Stimulated activated memory B cell treated with anti-CD40 and anti-IgM and Interleukin-4, amounts not matched to agents 10 μg/mL and 1 μg/mL and 100 μg/mL, for 72 hours (primary cell): Measurements from ENCODE around the gene ARL15.

ENCODE experiments used
- ATAC-seq: fragments of 150-1000 bp; cut with Tn5 transposase; 2 replicates; pipeline ENCODE4 v1.10.0; 2021
- H3K27ac Mint-ChIP-seq: one replicate; pipeline ENCODE4 v1.8.0; 2022; ENCODE audit warnings: mild to moderate bottlenecking, mixed read lengths
- H3K27me3 Mint-ChIP-seq: one replicate; pipeline ENCODE4 v1.8.0; 2022; ENCODE audit warnings: mixed read lengths
- H3K36me3 Mint-ChIP-seq: one replicate; pipeline ENCODE4 v1.8.0; 2022; ENCODE audit warnings: mixed read lengths
- H3K4me1 Mint-ChIP-seq: one replicate; pipeline ENCODE4 v1.8.0; 2022; ENCODE audit warnings: mixed read lengths
- H3K4me3 Mint-ChIP-seq: one replicate; pipeline ENCODE4 v1.8.0; 2022; ENCODE audit warnings: mild to moderate bottlenecking, moderate library complexity, mixed read lengths
- H3K9me3 Mint-ChIP-seq: one replicate; pipeline ENCODE4 v1.8.0; 2022; ENCODE audit warnings: mixed read lengths

Gene ARL15

GRCh38 chr5:54278979-54279717, 31.2 kb downstream of the ARL15 start:
- H3K4me3 Mint-ChIP-seq, result no peak overlapping the region
- no peaks in the 10 kb centered on the region for H3K4me1 Mint-ChIP-seq
- peaks cover 40% of the 10 kb centered on the region for H3K36me3 Mint-ChIP-seq
- H3K27ac Mint-ChIP-seq, result no peak overlapping the region
- H3K27me3 Mint-ChIP-seq, result no peaks in the 10 kb centered on the region
- no peak for ATAC-seq
- peaks cover 3% of the 10 kb centered on the region for H3K9me3 Mint-ChIP-seq

DNA sequence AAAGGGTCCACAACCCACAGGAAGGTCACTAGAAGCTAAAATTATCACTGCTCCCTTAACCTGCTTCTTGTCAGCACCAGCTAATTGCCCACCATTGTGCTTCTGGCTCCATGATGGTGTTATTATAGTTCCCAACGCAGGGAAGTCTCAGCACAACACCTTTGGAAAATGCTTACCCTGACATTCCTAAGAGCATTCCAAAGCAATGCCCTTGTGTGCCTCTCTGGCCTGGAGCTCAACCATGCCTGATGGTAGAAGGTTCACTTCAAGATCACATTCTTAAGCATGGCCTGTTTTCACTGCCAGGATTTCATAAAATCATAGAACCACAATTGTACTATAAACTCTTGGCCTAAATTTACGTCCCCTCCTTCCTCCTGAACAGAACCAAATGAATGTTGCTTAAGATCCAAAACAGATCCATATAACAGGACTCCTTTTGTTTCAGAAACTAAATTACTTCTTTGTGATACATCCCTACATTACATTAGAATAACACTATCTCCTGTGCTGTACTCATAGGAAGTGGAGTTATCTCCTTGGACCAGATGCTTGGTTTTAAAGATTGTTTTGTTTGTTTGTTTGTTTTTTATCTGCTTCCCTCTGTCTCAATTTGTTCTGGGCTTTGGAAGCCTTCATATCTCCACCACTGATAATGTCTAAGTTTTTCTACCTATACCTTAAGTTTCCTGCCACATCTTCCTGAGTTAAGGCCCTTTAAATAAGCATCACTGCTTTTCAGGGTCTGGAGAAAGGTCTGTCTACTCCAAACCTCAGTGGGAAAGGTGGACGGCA, 32.1 kb downstream of the ARL15 start:
- H3K4me3 Mint-ChIP-seq, result no peak overlapping the region
- no peak for ATAC-seq
- peaks cover 40% of the 10 kb centered on the region for H3K36me3 Mint-ChIP-seq
- peaks cover 3% of the 10 kb centered on the region for H3K9me3 Mint-ChIP-seq
- H3K27ac Mint-ChIP-seq, result no peak overlapping the region
- H3K27me3 Mint-ChIP-seq, result no peaks in the 10 kb centered on the region
- H3K4me1 Mint-ChIP-seq, result no peaks in the 10 kb centered on the region

GRCh38 chr5:54276048-54276447, 34.3 kb downstream of the ARL15 start:
- H3K36me3 Mint-ChIP-seq, result peaks cover 34% of the 10 kb centered on the region
- H3K27me3 Mint-ChIP-seq, result no peaks in the 10 kb centered on the region
- H3K9me3 Mint-ChIP-seq, result peaks cover 3% of the 10 kb centered on the region
- H3K4me3 Mint-ChIP-seq, result no peak overlapping the region
- no peaks in the 10 kb centered on the region for H3K4me1 Mint-ChIP-seq
- no peak overlapping the region for H3K27ac Mint-ChIP-seq
- no peak for ATAC-seq

GRCh38 chr5:54275361-54275760, 35.0 kb downstream of the ARL15 start:
- peaks cover 27% of the 10 kb centered on the region for H3K36me3 Mint-ChIP-seq
- H3K27ac Mint-ChIP-seq, result no peak overlapping the region
- no peaks in the 10 kb centered on the region for H3K4me1 Mint-ChIP-seq
- no peaks in the 10 kb centered on the region for H3K27me3 Mint-ChIP-seq
- ATAC-seq, result no peak
- H3K4me3 Mint-ChIP-seq, result no peak overlapping the region
- H3K9me3 Mint-ChIP-seq, result peaks cover 3% of the 10 kb centered on the region

DNA sequence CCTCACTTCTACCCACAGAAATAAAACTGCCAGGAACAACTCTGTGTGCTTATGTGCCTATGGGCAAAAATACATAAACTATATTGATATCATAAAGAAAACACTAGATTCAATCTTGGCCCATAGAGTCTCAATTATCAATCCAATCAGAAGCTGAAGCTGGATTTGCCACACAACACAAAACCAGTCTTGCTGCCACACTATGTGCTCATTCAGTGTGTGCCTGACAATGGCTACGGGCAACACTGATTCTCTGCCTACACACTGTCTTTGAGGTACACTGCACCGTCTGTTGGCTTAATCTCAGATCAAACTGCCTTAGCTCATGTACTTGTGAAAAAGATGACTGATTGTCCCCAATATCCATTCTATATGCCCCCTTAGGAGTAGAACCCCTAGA, 35.4 kb downstream of the ARL15 start:
- no peaks in the 10 kb centered on the region for H3K27me3 Mint-ChIP-seq
- no peak overlapping the region for H3K27ac Mint-ChIP-seq
- peaks cover 23% of the 10 kb centered on the region for H3K36me3 Mint-ChIP-seq
- H3K9me3 Mint-ChIP-seq, result peaks cover under 1% of the 10 kb centered on the region
- H3K4me3 Mint-ChIP-seq, result no peak overlapping the region
- H3K4me1 Mint-ChIP-seq, result no peaks in the 10 kb centered on the region
- ATAC-seq, result no peak

DNA sequence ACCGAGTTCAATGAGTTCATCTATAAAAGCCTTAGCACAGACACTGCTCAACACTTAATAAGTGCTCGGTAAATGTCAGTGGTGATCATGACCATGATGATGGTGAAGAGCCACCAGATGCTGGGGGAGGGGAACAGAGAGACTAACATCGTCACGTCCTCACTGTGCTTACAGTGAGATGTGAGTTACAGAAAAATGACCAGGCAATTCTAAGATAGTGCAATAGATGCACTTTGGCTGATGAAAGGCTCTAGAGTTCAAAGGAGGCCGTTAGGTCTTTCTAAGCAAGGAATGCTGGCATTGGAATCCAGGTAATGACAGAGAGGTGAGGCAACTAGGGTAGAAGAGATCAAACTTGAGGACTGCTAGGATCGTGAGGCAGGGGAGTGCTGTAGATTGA, 36.7 kb downstream of the ARL15 start:
- no peaks in the 10 kb centered on the region for H3K4me1 Mint-ChIP-seq
- H3K9me3 Mint-ChIP-seq, result no peaks in the 10 kb centered on the region
- no peak for ATAC-seq
- H3K27ac Mint-ChIP-seq, result no peak overlapping the region
- H3K4me3 Mint-ChIP-seq, result no peak overlapping the region
- no peaks in the 10 kb centered on the region for H3K27me3 Mint-ChIP-seq
- H3K36me3 Mint-ChIP-seq, result peaks cover 11% of the 10 kb centered on the region

- Mint-ChIP-seq H3K4me3 (no peak overlapping the region), H3K9me3 (no peaks in the 10 kb centered on the region)
These were observed 37.6 kb downstream of the ARL15 start for GRCh38 chr5:54272746-54273145.

GRCh38 chr5:54270326-54270725, 40.0 kb downstream of the ARL15 start:
- no peak for ATAC-seq
- H3K36me3 Mint-ChIP-seq, result no peaks in the 10 kb centered on the region
- H3K4me3 Mint-ChIP-seq, result no peak overlapping the region
- no peaks in the 10 kb centered on the region for H3K27me3 Mint-ChIP-seq
- no peaks in the 10 kb centered on the region for H3K4me1 Mint-ChIP-seq
- H3K9me3 Mint-ChIP-seq, result no peaks in the 10 kb centered on the region
- no peak overlapping the region for H3K27ac Mint-ChIP-seq

More at GRCh38 chr5:54272746-54273145, 37.6 kb downstream of the ARL15 start:
- no peak for ATAC-seq
- Mint-ChIP-seq H3K27ac (no peak overlapping the region), H3K27me3 (no peaks in the 10 kb centered on the region), H3K4me1 (no peaks in the 10 kb centered on the region), H3K36me3 (peaks cover 5% of the 10 kb centered on the region)

DNA sequence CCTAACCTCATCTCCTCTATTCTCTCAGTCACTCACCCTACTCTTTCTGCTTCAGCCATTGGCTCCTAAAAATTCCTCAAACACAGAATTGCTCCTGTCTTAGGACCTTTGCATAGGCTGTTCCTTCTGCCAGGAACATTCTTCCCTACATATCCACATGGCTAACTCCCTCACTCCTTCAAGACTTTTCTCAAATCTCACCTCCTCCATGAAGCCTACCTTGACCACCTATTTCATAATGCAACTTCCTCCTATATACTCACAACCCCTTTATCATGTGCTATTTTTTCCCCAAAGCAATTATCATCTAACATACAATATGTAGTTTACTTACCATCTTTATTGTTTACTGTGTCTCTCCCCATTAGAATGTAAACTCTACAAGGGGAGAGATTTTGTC, 45.8 kb downstream of the ARL15 start:
- H3K9me3 Mint-ChIP-seq, result peaks cover 3% of the 10 kb centered on the region
- peaks cover 12% of the 10 kb centered on the region for H3K4me1 Mint-ChIP-seq
- no peaks in the 10 kb centered on the region for H3K27me3 Mint-ChIP-seq
- no peaks in the 10 kb centered on the region for H3K36me3 Mint-ChIP-seq
- no peak overlapping the region for H3K27ac Mint-ChIP-seq
- no peak for ATAC-seq
- H3K4me3 Mint-ChIP-seq, result no peak overlapping the region

- Mint-ChIP-seq H3K36me3 (no peaks in the 10 kb centered on the region), H3K4me1 (peaks cover 17% of the 10 kb centered on the region), H3K27ac (no peak overlapping the region), H3K9me3 (peaks cover 3% of the 10 kb centered on the region), H3K27me3 (no peaks in the 10 kb centered on the region), H3K4me3 (no peak overlapping the region)
- no peak for ATAC-seq
These were observed 46.9 kb downstream of the ARL15 start for GRCh38 chr5:54263447-54263846.

- Mint-ChIP-seq H3K4me1 (peaks cover 28% of the 10 kb centered on the region), H3K27ac (no peak overlapping the region), H3K4me3 (no peak overlapping the region), H3K27me3 (no peaks in the 10 kb centered on the region), H3K9me3 (peaks cover 3% of the 10 kb centered on the region), H3K36me3 (no peaks in the 10 kb centered on the region)
- no peak for ATAC-seq
These were observed 48.8 kb downstream of the ARL15 start for GRCh38 chr5:54261596-54261995.

GRCh38 chr5:54259981-54260380, 50.4 kb downstream of the ARL15 start:
- Mint-ChIP-seq H3K36me3 (no peaks in the 10 kb centered on the region), H3K9me3 (peaks cover 3% of the 10 kb centered on the region), H3K4me3 (no peak overlapping the region), H3K27ac (no peak overlapping the region), H3K27me3 (no peaks in the 10 kb centered on the region), H3K4me1 (peaks cover 39% of the 10 kb centered on the region)
- ATAC-seq, result no peak

GRCh38 chr5:54259090-54259489, 51.3 kb downstream of the ARL15 start:
- Mint-ChIP-seq H3K36me3 (no peaks in the 10 kb centered on the region), H3K4me1 (peaks cover 31% of the 10 kb centered on the region), H3K27me3 (no peaks in the 10 kb centered on the region), H3K9me3 (no peaks in the 10 kb centered on the region), H3K4me3 (no peak overlapping the region), H3K27ac (no peak overlapping the region)
- ATAC-seq, result no peak

DNA sequence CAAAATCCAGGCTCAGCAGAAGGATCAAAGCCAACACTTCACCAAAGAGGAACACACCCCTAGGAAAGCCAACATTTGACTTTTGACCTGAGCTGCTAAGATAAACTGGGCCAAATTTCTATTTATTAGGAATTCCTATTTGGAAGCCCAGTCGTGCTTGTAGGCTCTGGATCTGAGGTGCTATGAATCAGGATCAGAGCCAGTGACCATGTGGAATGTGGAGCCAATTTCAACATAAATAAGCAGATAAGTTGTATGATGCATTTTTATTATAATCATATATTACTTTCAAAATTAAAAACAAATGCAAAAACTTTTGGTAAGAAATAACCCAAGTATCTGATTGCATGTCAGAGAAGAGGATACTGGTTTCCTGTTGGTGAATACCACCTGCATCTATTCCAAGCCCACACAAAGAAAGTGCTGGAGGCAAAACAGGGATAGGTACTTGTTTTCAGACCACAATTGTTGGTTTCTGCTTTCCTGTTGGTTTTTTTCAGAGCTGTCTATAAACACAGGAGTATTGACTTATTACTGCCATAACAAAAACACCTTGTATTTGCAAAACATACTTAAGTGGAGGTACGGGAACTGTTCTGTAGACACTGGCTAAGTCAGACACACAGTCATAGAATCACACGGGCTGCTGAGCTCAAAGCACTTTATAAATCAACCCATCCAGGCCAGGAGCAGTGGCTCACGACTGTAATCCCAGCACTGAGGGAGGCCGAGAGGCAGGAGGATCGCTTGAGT, 52.8 kb downstream of the ARL15 start:
- Mint-ChIP-seq H3K4me1 (peaks cover 27% of the 10 kb centered on the region), H3K36me3 (no peaks in the 10 kb centered on the region), H3K4me3 (no peak overlapping the region), H3K27me3 (no peaks in the 10 kb centered on the region), H3K27ac (no peak overlapping the region), H3K9me3 (no peaks in the 10 kb centered on the region)
- no peak for ATAC-seq

GRCh38 chr5:54254482-54255198, 55.7 kb downstream of the ARL15 start:
- Mint-ChIP-seq H3K36me3 (no peaks in the 10 kb centered on the region), H3K27ac (no peak overlapping the region), H3K9me3 (no peaks in the 10 kb centered on the region), H3K4me1 (peaks cover 27% of the 10 kb centered on the region), H3K27me3 (no peaks in the 10 kb centered on the region), H3K4me3 (no peak overlapping the region)
- no peak for ATAC-seq
